ENCODE measurements around the gene ARFGEF3. TPM values are rescaled to one million over a fixed set of nuclear protein-coding genes. Genes with fewer than 3 reads are reported as not detected.

Gene ARFGEF3
- total RNA-seq, 4 donors from 2014 or later = 6.7 to 17.1 (median 13.2) TPM

DNA sequence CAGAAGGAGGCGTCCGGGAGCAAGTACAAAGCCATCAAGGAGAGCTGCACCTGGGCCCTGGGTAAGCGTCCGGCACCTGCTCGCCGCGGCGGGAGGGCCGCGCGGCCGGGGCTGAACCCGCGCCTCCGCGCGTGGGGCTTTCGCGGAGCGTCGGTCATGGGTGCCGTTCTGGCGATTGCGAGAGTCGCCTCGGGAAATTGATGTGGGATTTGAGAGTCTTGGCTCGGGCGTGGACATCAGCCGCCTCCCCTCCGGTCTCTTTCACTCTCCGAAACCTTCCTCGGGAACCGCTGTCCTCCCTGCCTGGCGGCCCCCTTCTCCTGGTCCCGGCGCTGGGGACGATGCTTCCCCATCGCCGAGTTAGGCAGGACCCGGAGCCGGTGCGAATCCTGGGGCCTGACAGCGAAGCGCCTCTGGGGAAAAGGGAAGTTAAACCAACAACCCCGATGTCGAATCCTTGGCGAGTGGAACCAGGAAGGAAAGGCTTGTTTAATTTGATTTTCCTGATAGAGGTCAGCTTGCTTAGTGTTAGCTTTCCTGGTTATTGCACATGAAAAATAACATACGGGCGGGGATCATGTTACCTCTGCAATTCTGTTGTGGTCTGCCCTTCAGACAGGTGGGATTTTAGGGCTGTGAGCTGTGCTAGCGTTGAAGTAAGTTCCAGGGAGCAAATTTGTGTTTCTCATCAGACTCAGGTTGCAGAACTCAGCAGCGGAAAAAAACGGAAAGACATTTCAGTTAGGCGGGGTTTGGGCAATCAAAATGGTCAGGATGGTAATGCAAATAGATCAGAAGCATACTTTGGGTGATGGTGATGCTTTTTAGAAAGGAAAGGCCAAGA is 594 bp downstream of the ARFGEF3 start:
- Histone ChIP-seq H3K27me3 (peaks cover 44% of the 10 kb centered on the region), H3K9me3 (no peaks in the 10 kb centered on the region), H3K27ac (peak overlapping the region; percentile 72 to 86 (median 82)), H3K4me3 (peak overlapping the region; percentile 29 to 75 (median 63)), H3K36me3 (no peaks in the 10 kb centered on the region), H3K4me1 (peaks cover 10 to 24% (median 14%) of the 10 kb centered on the region in 4 donors)
- peak in 1 of 3 donors; percentile 25 for TF ChIP-seq POLR2AphosphoS5 (IDR thresholded peaks at IDR 0.05)
- TF ChIP-seq, protein P1, sequence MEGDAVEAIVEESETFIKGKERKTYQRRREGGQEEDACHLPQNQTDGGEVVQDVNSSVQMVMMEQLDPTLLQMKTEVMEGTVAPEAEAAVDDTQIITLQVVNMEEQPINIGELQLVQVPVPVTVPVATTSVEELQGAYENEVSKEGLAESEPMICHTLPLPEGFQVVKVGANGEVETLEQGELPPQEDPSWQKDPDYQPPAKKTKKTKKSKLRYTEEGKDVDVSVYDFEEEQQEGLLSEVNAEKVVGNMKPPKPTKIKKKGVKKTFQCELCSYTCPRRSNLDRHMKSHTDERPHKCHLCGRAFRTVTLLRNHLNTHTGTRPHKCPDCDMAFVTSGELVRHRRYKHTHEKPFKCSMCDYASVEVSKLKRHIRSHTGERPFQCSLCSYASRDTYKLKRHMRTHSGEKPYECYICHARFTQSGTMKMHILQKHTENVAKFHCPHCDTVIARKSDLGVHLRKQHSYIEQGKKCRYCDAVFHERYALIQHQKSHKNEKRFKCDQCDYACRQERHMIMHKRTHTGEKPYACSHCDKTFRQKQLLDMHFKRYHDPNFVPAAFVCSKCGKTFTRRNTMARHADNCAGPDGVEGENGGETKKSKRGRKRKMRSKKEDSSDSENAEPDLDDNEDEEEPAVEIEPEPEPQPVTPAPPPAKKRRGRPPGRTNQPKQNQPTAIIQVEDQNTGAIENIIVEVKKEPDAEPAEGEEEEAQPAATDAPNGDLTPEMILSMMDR (IDR thresholded peaks at IDR 0.05) = no peak
- peak; percentile 27 for TF ChIP-seq POLR2A (IDR thresholded peaks at IDR 0.05)
- TF ChIP-seq EP300 (IDR thresholded peaks at IDR 0.05; ENCODE audit: low read depth) = no peak
- DNase-seq = peak; percentile 18
- intact Hi-C loops (cut with DNase I; ENCODE audit: low total_unique reads) (no loop called here), in situ Hi-C loops (cut with MboI; ENCODE audit: low pct_ligation_motif_present in 1 of 4, low pct_unique_long_range_greater_than_20kb in 1 of 4, low sequenced_read_pairs in 3 of 4) (no loop called here)
- 6 to 18% methylated on average over 8 to 53 of the region's 53 CpGs for WGBS, 2 donors (ENCODE audit: low coverage in 1 of 2)

DNA sequence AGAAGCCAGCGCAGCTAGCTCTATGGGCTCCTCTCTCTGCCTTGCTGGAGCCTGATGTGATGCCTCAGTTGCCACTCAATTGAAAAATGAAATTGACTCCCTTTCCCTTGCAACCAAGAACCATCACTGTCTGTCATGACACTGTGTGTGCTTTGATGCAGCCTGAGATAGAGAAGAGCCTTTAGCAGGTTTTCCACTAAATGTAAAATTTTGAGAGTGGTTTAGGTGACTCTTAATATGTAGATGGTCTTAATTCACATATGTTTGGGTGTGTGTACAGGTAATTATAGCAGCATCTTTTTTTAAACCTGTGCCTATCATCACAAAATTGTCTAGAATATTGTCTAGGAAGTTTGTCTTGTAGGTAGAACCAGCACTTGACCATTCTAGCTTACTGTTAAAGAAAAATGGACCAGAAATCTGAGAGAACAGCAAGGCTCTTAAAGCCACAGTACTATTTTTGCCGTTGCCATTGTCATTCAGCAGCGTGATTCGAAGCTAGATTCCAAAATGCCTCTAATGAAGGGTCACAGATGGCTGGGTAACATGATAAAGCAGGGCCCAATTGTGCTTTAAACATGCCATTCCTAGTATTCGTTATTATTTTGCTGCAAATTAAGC is 1.3 kb downstream of the ARFGEF3 start:
- no peak for TF ChIP-seq POLR2AphosphoS5 (IDR thresholded peaks at IDR 0.05)
- TF ChIP-seq, protein P1 (IDR thresholded peaks at IDR 0.05) = no peak
- WGBS, 2 donors (ENCODE audit: low coverage in 1 of 2) = 62 to 71% methylated on average over 3 to 5 of the region's 5 CpGs
- peak overlapping the region in 2 of 4 donors; percentile 65 to 75 for H3K4me3 ChIP-seq
- in situ Hi-C loops (cut with MboI; ENCODE audit: low pct_ligation_motif_present in 1 of 4, low pct_unique_long_range_greater_than_20kb in 1 of 4, low sequenced_read_pairs in 3 of 4) (no loop called here), intact Hi-C loops (cut with DNase I; ENCODE audit: low total_unique reads) (no loop called here)
- peaks cover 44% of the 10 kb centered on the region for H3K27me3 ChIP-seq
- H3K9me3 ChIP-seq = no peaks in the 10 kb centered on the region
- H3K36me3 ChIP-seq = no peaks in the 10 kb centered on the region
- peak overlapping the region in 3 of 4 donors; percentile 81 to 86 (median 83) for H3K27ac ChIP-seq
- no peak for DNase-seq
- H3K4me1 ChIP-seq = peaks cover 10 to 24% (median 14%) of the 10 kb centered on the region in 4 donors

DNA sequence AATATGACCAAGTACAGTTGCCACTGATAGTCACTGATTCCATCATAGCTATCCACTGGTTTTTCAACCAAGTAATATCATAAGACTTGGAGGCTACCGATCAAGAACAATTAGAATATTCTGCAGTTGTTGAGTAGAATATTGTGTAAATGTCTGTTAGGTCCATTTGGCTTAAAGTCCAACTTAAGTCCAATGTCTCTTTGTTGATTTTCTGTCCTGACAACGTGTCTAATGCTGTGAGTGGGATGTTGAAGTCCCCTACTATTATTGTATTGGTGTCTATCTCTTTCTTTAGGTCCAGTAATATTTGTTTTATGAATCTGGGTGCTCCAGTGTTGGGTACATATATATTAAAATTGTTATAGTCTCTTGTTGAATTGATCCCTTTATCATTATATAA is 13.9 kb downstream of the ARFGEF3 start:
- Histone ChIP-seq H3K4me1 (peaks cover 0 to 11% (median 5%) of the 10 kb centered on the region in 4 donors), H3K9me3 (peaks cover 17 to 20% of the 10 kb centered on the region in 2 donors), H3K4me3 (no peak overlapping the region), H3K27me3 (no peaks in the 10 kb centered on the region), H3K36me3 (no peaks in the 10 kb centered on the region), H3K27ac (no peak overlapping the region)
- intact Hi-C loops (cut with DNase I; ENCODE audit: low total_unique reads) (no loop called here), in situ Hi-C loops (cut with MboI; ENCODE audit: low pct_ligation_motif_present in 1 of 4, low pct_unique_long_range_greater_than_20kb in 1 of 4, low sequenced_read_pairs in 3 of 4) (no loop called here)
- 73 to 89% methylated on average over 2 of the region's 2 CpGs for WGBS, 2 donors (ENCODE audit: low coverage in 1 of 2)
- TF ChIP-seq POLR2AphosphoS5 (IDR thresholded peaks at IDR 0.05) (no peak), EP300 (IDR thresholded peaks at IDR 0.05; ENCODE audit: low read depth) (no peak), POLR2A (IDR thresholded peaks at IDR 0.05) (no peak)
- TF ChIP-seq, protein P1 (IDR thresholded peaks at IDR 0.05) = no peak
- DNase-seq = no peak

DNA sequence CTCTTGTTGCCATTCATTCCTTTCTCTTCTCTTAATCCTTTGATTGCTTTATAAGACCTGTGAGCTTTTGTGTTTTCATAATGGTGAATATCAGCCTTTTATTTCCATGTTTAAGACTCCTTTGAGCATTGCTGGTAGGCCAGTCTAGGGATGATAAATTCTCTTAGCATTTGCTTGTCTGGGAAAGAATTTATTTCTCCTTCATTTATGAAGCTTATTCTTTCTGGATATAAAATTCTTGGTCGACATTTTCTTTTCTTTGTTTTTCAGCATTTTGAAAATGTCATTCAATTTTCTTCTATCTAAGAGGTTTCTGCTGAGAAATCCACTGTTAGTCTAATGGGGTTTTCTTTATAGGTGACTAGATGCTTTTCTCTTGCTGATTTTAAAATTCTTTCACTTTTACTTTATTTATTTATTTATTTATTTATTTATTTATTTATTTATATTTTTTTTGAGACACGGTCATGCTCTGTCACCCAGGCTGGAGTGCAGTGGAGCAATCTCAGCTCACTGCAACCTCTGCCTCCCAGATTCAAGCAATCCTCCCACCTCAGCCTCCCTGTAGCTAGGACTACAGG is 15.0 kb downstream of the ARFGEF3 start:
- H3K9me3 ChIP-seq = peaks cover 17 to 20% of the 10 kb centered on the region in 2 donors
- DNase-seq = no peak
- in situ Hi-C loops (cut with MboI; ENCODE audit: low pct_ligation_motif_present in 1 of 4, low pct_unique_long_range_greater_than_20kb in 1 of 4, low sequenced_read_pairs in 3 of 4) (no loop called here), intact Hi-C loops (cut with DNase I; ENCODE audit: low total_unique reads) (no loop called here)
- no peaks in the 10 kb centered on the region for H3K36me3 ChIP-seq
- no peak overlapping the region for H3K4me3 ChIP-seq
- H3K4me1 ChIP-seq = peaks cover 0 to 6% (median 2%) of the 10 kb centered on the region in 4 donors
- TF ChIP-seq EP300 (IDR thresholded peaks at IDR 0.05; ENCODE audit: low read depth) (no peak), POLR2A (IDR thresholded peaks at IDR 0.05) (no peak), POLR2AphosphoS5 (IDR thresholded peaks at IDR 0.05) (no peak)
- TF ChIP-seq, protein P1 (IDR thresholded peaks at IDR 0.05) = no peak
- no peaks in the 10 kb centered on the region for H3K27me3 ChIP-seq
- 81 to 93% methylated on average over 1 to 2 of the region's 2 CpGs for WGBS, 2 donors (ENCODE audit: low coverage in 1 of 2)
- H3K27ac ChIP-seq = no peak overlapping the region
